K562 (cell line): ENCODE results near the gene PRR35. TPM values are rescaled to one million over a fixed set of nuclear protein-coding genes. Genes with fewer than 3 reads are reported as not detected.

Source experiments
- CTBP1 ChIP-seq: fragments of 450-650 bp; IDR thresholded peaks from 2 replicates; pipeline ENCODE4 v1.6.1; 2016; ENCODE audit warnings: borderline replicate concordance
- FOS ChIP-seq: IDR thresholded peaks from 3 replicates; pipeline ENCODE4 v1.6.1; 2011; ENCODE audit not compliant: insufficient read length; ENCODE audit errors: extremely low read depth
- FOXA3 ChIP-seq, 2 experiments: fragments of 450-650 bp in 1 of 2; sonication (generic) in 1 of 2; formaldehyde crosslinking; IDR thresholded peaks in 1 of 2; conservative IDR thresholded peaks in 1 of 2; 2 replicates each; pipeline versions ENCODE4 v1.4.0 to v1.8.0; 2020 to 2022; ENCODE audit warnings: mild to moderate bottlenecking in 2 of 2, missing genetic modification reagents in 1 of 2
- ID3 ChIP-seq, 2 experiments: fragments of 250-450 bp in 1 of 2; fragments of 450-650 bp in 1 of 2; sonication (Bioruptor Pico) in 1 of 2; IDR thresholded peaks; 2 replicates each; pipeline versions ENCODE4 v1.6.1 to v1.8.0; 2016 to 2021; ENCODE audit warnings: mild to moderate bottlenecking in 2 of 2, moderate library complexity in 2 of 2, missing compliant biosample characterization in 1 of 2, missing genetic modification characterization in 1 of 2
- ILK ChIP-seq: fragments of 450-650 bp; IDR thresholded peaks from 2 replicates; pipeline ENCODE4 v1.6.1; 2016; ENCODE audit warnings: missing genetic modification characterization, low read depth, mild to moderate bottlenecking, missing compliant biosample characterization, moderate library complexity, borderline replicate concordance
- KDM5B ChIP-seq: fragments of 200-600 bp; sonication (generic); IDR thresholded peaks from 2 replicates; pipeline ENCODE4 v1.6.1; 2012; ENCODE audit warnings: low read depth, mild to moderate bottlenecking, moderate library complexity, low read length, control low read depth, inconsistent platforms; ENCODE audit not compliant: insufficient replicate concordance
- KLF1 ChIP-seq: fragments of 450-650 bp; IDR thresholded peaks from 2 replicates; pipeline ENCODE4 v1.6.1; 2016; ENCODE audit warnings: missing genetic modification characterization, missing compliant biosample characterization
- NCOR1 ChIP-seq: fragments of 450-650 bp; IDR thresholded peaks from 2 replicates; pipeline ENCODE4 v1.6.1; 2016; ENCODE audit warnings: mild to moderate bottlenecking, moderate library complexity
- NR0B1 ChIP-seq: fragments of 450-650 bp; IDR thresholded peaks from one replicate; pipeline ENCODE4 v1.6.1; 2018; ENCODE audit warnings: mild to moderate bottlenecking, moderate library complexity; ENCODE audit not compliant: partially characterized antibody
- NR2C2 ChIP-seq, 2 experiments: fragments of 200-800 bp in 1 of 2; sonication (Bioruptor generic) in 1 of 2; sonication (generic) in 1 of 2; formaldehyde crosslinking in 1 of 2; IDR thresholded peaks; 2 replicates each; pipeline versions ENCODE4 v1.6.1 to v1.8.0; 2016 to 2022; ENCODE audit warnings: mild to moderate bottlenecking in 1 of 2, missing compliant biosample characterization in 1 of 2, missing genetic modification characterization in 1 of 2, missing genetic modification reagents in 1 of 2
- POLR3A ChIP-seq: IDR thresholded peaks from 2 replicates; pipeline ENCODE4 v1.6.1; 2011; ENCODE audit warnings: borderline replicate concordance, mild to moderate bottlenecking, moderate library complexity; ENCODE audit not compliant: insufficient read length, insufficient read depth; ENCODE audit errors: extremely low read depth
- TCF7L2 ChIP-seq: fragments of 150-350 bp; IDR thresholded peaks from 2 replicates; pipeline ENCODE4 v1.6.1; 2016; ENCODE audit warnings: low read depth, mild to moderate bottlenecking, low read length, moderate library complexity
- TEAD4 ChIP-seq, 2 experiments: sonication (generic) in 1 of 2; formaldehyde crosslinking in 1 of 2; IDR thresholded peaks; 2 replicates each; pipeline versions ENCODE4 v1.6.1 to v1.8.0; 2012 to 2022; ENCODE audit warnings: borderline replicate concordance in 1 of 2, inconsistent platforms in 1 of 2, low read length in 1 of 2, mild to moderate bottlenecking in 1 of 2, missing genetic modification reagents in 1 of 2
- ZBTB7A ChIP-seq: IDR thresholded peaks from 2 replicates; pipeline ENCODE4 v1.6.1; 2011; ENCODE audit warnings: low read depth, mild to moderate bottlenecking, low read length, moderate library complexity, borderline replicate concordance; ENCODE audit not compliant: control insufficient read depth
- ZHX1 ChIP-seq: fragments of 150-350 bp; conservative IDR thresholded peaks from 2 replicates; pipeline ENCODE4 v1.6.1; 2014; ENCODE audit warnings: low read length
- ZNF224 ChIP-seq: sonication (generic); formaldehyde crosslinking; IDR thresholded peaks from 2 replicates; pipeline ENCODE4 v1.8.0; 2022; ENCODE audit warnings: mild to moderate bottlenecking, missing genetic modification reagents
- ZNF263 ChIP-seq: sonication (generic); formaldehyde crosslinking; IDR thresholded peaks from 2 replicates; pipeline ENCODE4 v1.8.0; 2022; ENCODE audit warnings: mild to moderate bottlenecking, missing genetic modification reagents, borderline replicate concordance
- ZNF41 ChIP-seq: fragments of 250-450 bp; sonication (Bioruptor Pico); conservative IDR thresholded peaks from 2 replicates; pipeline ENCODE4 v1.4.0; 2020; ENCODE audit warnings: mild to moderate bottlenecking
- ZNF644 ChIP-seq: fragments of 200-800 bp; sonication (Bioruptor generic); IDR thresholded peaks from 2 replicates; pipeline ENCODE4 v1.6.1; 2016; ENCODE audit warnings: low read depth, missing genetic modification characterization, missing compliant biosample characterization
- ZNF830 ChIP-seq: fragments of 250-450 bp; sonication (Bioruptor Pico); IDR thresholded peaks from 2 replicates; pipeline ENCODE4 v1.5.0; 2021; ENCODE audit warnings: mild to moderate bottlenecking
- polyA plus RNA-seq, 8 experiments: library from polyadenylated mRNA; depleted of rRNA in 4 of 8; stranded (reverse) in 5 of 8; unstranded in 3 of 8; fragments of >200 nt; fragmentation: Nextera tagmentation in 2 of 8; fragmentation: Illumina TruSeq in 1 of 8; extraction: Ambion mirVana in 2 of 8; extraction: Trizol in 1 of 8; gene quantifications; 2 replicates each; pipeline versions ENCODE4 v1.2.1 to v1.2.3, GENCODE V29; 2011 to 2014; ENCODE audit warnings: inconsistent platforms in 1 of 8, missing spikeins in 1 of 8
- total RNA-seq, 7 experiments: library from RNA; depleted of rRNA in 6 of 7; stranded (reverse); fragments of >200 nt in 6 of 7; fragmentation: Illumina TruSeq in 2 of 7; extraction: Trizol in 2 of 7; gene quantifications; 2 replicates each; pipeline versions ENCODE4 v1.2.1 to v1.2.3, GENCODE V29; 2011 to 2021; ENCODE audit warnings: low replicate concordance in 1 of 7

The PRR35 gene
- total and polyA plus RNA-seq, 9 of the 15 experiments (the other 6 are each of a cell fraction or from before 2014, with no cell fraction given) = 0.17 to 0.45 (median 0.21) TPM; not detected in 5

- TF ChIP-seq NR0B1 = no peak
- TF ChIP-seq ILK = no peak
- no peak for TF ChIP-seq POLR3A
- no peak; the same call in 1 of the 2 replicates for TF ChIP-seq ZNF263 (CRISPR knock-in tag)
- TF ChIP-seq CTBP1 = peak; percentile 85
- no peak for TF ChIP-seq TCF7L2
- TF ChIP-seq ID3 (CRISPR knock-in tag; IDR thresholded peaks at IDR 0.05) = no peak
- no peak for TF ChIP-seq ID3 (tag; IDR thresholded peaks at IDR 0.05)
- no peak for TF ChIP-seq TEAD4 (IDR thresholded peaks at IDR 0.05; ENCODE audit: low read length)
- TF ChIP-seq TEAD4 (CRISPR knock-in tag; IDR thresholded peaks at IDR 0.05; ENCODE audit: borderline replicate concordance) = peak; percentile 56; the same call in 1 of the 2 replicates
- no peak for TF ChIP-seq ZNF224 (CRISPR knock-in tag)
- TF ChIP-seq FOS = no peak
- peak; percentile 52 for TF ChIP-seq KDM5B
- no peak for TF ChIP-seq ZNF644 (tag)
- no peak for TF ChIP-seq ZNF830
- no peak for TF ChIP-seq ZNF41 (CRISPR knock-in tag)
- no peak for TF ChIP-seq NCOR1
- TF ChIP-seq ZHX1 = no peak
- peak; percentile 18; the same call in 1 of the 2 replicates for TF ChIP-seq ZBTB7A
- no peak; the same call in 1 of the 2 replicates for TF ChIP-seq NR2C2 (CRISPR knock-in tag; IDR thresholded peaks at IDR 0.05)
- TF ChIP-seq NR2C2 (tag; IDR thresholded peaks at IDR 0.05) = peak; percentile 91
- TF ChIP-seq FOXA3 (CRISPR knock-in tag; conservative IDR thresholded peaks at IDR 0.05 in 1 of 2, IDR thresholded peaks at IDR 0.05 in 1 of 2) = peak in 1 of 2 experiments; percentile 56; a peak in 1 of 4 replicates
- TF ChIP-seq KLF1 = 0 out of 2 replicates have a peak, but pooled peaks have one; percentile 34
These were observed 28.9 kb downstream of the PRR35 start (continued) for GRCh38 chr16:588889-589657.
